ENCODE data around the gene HTR2C.

GRCh38 chrX:114800719-114801118, 216.8 kb downstream of the HTR2C start:
- TF ChIP-seq CTCF (IDR thresholded peaks at IDR 0.05): no peak
- no peak for TF ChIP-seq POLR2AphosphoS5 (IDR thresholded peaks at IDR 0.05)
- TF ChIP-seq POLR2A (IDR thresholded peaks at IDR 0.05): no peak
